Liver (tissue), 9 donors: ENCODE results near the gene LRRK1. TPM values are rescaled to one million over a fixed set of nuclear protein-coding genes. Genes with fewer than 3 reads are reported as not detected.

Experiments
- DNase-seq: peaks from one replicate; pipeline ENCODE4 v3.0.0-alpha.2; 2017; ENCODE audit warnings: low spot score
- H3K27ac ChIP-seq, 2 donors: one replicate each; pipeline ENCODE4 v1.7.0; 2013; ENCODE audit warnings: inconsistent platforms in 2 of 2, low read length in 2 of 2, control low read depth in 1 of 2, low read depth in 1 of 2, mild to moderate bottlenecking in 1 of 2
- H3K27me3 ChIP-seq, 4 donors: one replicate each; pipeline versions ENCODE4 v1.6.1 to v1.7.0; 2013; ENCODE audit warnings: low read length in 3 of 4, inconsistent platforms in 1 of 4, mild to moderate bottlenecking in 1 of 4, moderate library complexity in 1 of 4; ENCODE audit not compliant: control insufficient read depth in 4 of 4, insufficient read depth in 4 of 4
- H3K36me3 ChIP-seq, 4 donors: one replicate each; pipeline versions ENCODE4 v1.6.1 to v1.7.0; 2013; ENCODE audit warnings: low read length in 3 of 4, mild to moderate bottlenecking in 3 of 4, low read depth in 1 of 4, moderate library complexity in 1 of 4; ENCODE audit not compliant: control insufficient read depth in 4 of 4, insufficient read depth in 3 of 4
- H3K4me1 ChIP-seq, 4 donors: one replicate each; pipeline versions ENCODE4 v1.6.1 to v1.7.0; 2013; ENCODE audit warnings: low read length in 3 of 4, mild to moderate bottlenecking in 3 of 4, moderate library complexity in 1 of 4; ENCODE audit not compliant: control insufficient read depth in 4 of 4, insufficient read depth in 4 of 4
- H3K4me3 ChIP-seq, 3 donors: one replicate each; pipeline versions ENCODE4 v1.6.1 to v1.7.0; 2013; ENCODE audit warnings: low read length in 3 of 3, control low read depth in 1 of 3, low read depth in 1 of 3, mild to moderate bottlenecking in 1 of 3
- H3K9ac ChIP-seq, 2 donors: one replicate each; pipeline ENCODE4 v1.7.0; 2013; ENCODE audit warnings: low read length in 2 of 2, mild to moderate bottlenecking in 2 of 2, moderate library complexity in 2 of 2, control low read depth in 1 of 2, low read depth in 1 of 2
- H3K9me3 ChIP-seq, 4 donors: one replicate each; pipeline versions ENCODE4 v1.6.1 to v1.7.0; 2013; ENCODE audit warnings: low read length in 3 of 4; ENCODE audit not compliant: control insufficient read depth in 4 of 4
- ATF3 ChIP-seq: IDR thresholded peaks from 2 replicates; pipeline ENCODE4 v1.6.1; 2016; ENCODE audit warnings: antibody characterized with exemption
- EGR1 ChIP-seq, 2 donors: IDR thresholded peaks; 2 replicates each; pipeline ENCODE4 v1.6.1; 2016 to 2018; ENCODE audit warnings: antibody characterized with exemption in 2 of 2, low read depth in 2 of 2
- FOXA1 ChIP-seq: IDR thresholded peaks from 2 replicates; pipeline ENCODE4 v1.6.1; 2016; ENCODE audit warnings: antibody characterized with exemption
- FOXA2 ChIP-seq: IDR thresholded peaks from 2 replicates; pipeline ENCODE4 v1.6.1; 2016; ENCODE audit warnings: antibody characterized with exemption
- GABPA ChIP-seq, 2 donors: IDR thresholded peaks in 1 of 2; conservative IDR thresholded peaks in 1 of 2; 2 replicates each; pipeline ENCODE4 v1.6.1; 2016; ENCODE audit warnings: antibody characterized with exemption in 2 of 2, mild to moderate bottlenecking in 1 of 2, moderate library complexity in 1 of 2
- HNF4G ChIP-seq: IDR thresholded peaks from 2 replicates; pipeline ENCODE4 v1.6.1; 2016; ENCODE audit warnings: antibody characterized with exemption
- JUND ChIP-seq, 2 donors: IDR thresholded peaks; 2 replicates each; pipeline ENCODE4 v1.6.1; 2016; ENCODE audit warnings: antibody characterized with exemption in 2 of 2
- NR2F2 ChIP-seq: IDR thresholded peaks from 2 replicates; pipeline ENCODE4 v1.6.1; 2016; ENCODE audit warnings: antibody characterized with exemption
- RAD21 ChIP-seq, 2 donors: IDR thresholded peaks; 2 replicates each; pipeline ENCODE4 v1.6.1; 2016; ENCODE audit warnings: antibody characterized with exemption in 2 of 2, mild to moderate bottlenecking in 2 of 2
- REST ChIP-seq: IDR thresholded peaks from 2 replicates; pipeline ENCODE4 v1.6.1; 2016; ENCODE audit warnings: antibody characterized with exemption, mild to moderate bottlenecking
- SP1 ChIP-seq: IDR thresholded peaks from 2 replicates; pipeline ENCODE4 v1.6.1; 2018; ENCODE audit warnings: antibody characterized with exemption, mild to moderate bottlenecking
- TAF1 ChIP-seq: conservative IDR thresholded peaks from 2 replicates; pipeline ENCODE4 v1.6.1; 2016; ENCODE audit warnings: antibody characterized with exemption, mild to moderate bottlenecking
- YY1 ChIP-seq: IDR thresholded peaks from 2 replicates; pipeline ENCODE4 v1.6.1; 2016; ENCODE audit warnings: antibody characterized with exemption, mild to moderate bottlenecking
- WGBS: extraction: QIAGEN DNeasy Blood & Tissue Kit; methylation state at CpG from one replicate; pipeline ENCODE4 v1.1.7; 2013; 5-methylcytosine and 5-hydroxymethylcytosine counted together
- polyA plus RNA-seq, 2 donors: library from polyadenylated mRNA; stranded (reverse) in 1 of 2; unstranded in 1 of 2; fragments of 200-250 nt in 1 of 2; fragments of >200 nt in 1 of 2; fragmentation: Nextera tagmentation in 1 of 2; extraction: Ambion mirVana in 1 of 2; gene quantifications; one replicate each; pipeline versions ENCODE4 v1.2.1 to v1.2.3, GENCODE V29; 2013 to 2015
- total RNA-seq, 2 donors: library from RNA; depleted of rRNA; stranded (reverse); fragments of >200 nt; gene quantifications; one replicate each; pipeline ENCODE4 v1.2.3, GENCODE V29; 2014
- TF ChIP-seq, protein P1 (sequence below): fragments of 150-350 bp; IDR thresholded peaks from 2 replicates; pipeline ENCODE4 v1.5.1; 2017; ENCODE audit warnings: improper control_type of control experiment, low read depth, low read length; ENCODE audit not compliant: missing input control
- TF ChIP-seq, protein P2 (sequence below): IDR thresholded peaks from 2 replicates; pipeline ENCODE4 v1.6.1; 2016; ENCODE audit warnings: antibody characterized with exemption
- donor health status: healthy.
- donor health status: healthy.
- donor health status: healthy.
- donor health status: healthy.
- donor health status: healthy.

The LRRK1 gene
- total and polyA plus RNA-seq, 4 donors, result 1.2 to 4.4 (median 2.7) TPM

DNA sequence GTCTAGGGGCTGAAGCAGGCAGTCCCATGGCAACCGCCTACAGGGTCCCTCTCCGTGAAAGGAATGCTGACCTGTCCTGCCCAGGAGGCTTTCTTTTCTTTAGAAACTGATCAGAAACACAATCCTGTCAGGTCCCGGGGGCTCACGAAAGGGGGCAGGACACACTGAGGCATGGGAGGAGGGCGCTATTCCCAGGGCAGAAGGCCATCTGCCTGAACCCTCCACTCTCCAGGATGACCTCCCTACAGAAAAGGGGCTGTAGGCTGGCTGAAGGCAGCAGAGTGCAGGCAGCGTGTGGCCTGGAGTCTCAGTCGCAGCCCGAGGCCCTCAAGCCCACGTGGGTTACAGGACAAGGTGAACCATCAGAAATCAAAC is 18.4 kb upstream of the LRRK1 start:
- no peaks in the 10 kb centered on the region for H3K9me3 ChIP-seq
- H3K27ac ChIP-seq, result no peak overlapping the region
- H3K4me3 ChIP-seq, result no peak overlapping the region
- H3K9ac ChIP-seq, result no peak overlapping the region
- TF ChIP-seq JUND (IDR thresholded peaks at IDR 0.05) (no peak), EGR1 (IDR thresholded peaks at IDR 0.05; ENCODE audit: low read depth in 2 of 2) (no peak), TAF1 (no peak), SP1 (no peak), NR2F2 (no peak), YY1 (no peak), GABPA (IDR thresholded peaks at IDR 0.05 in 1 of 2, conservative IDR thresholded peaks at IDR 0.05 in 1 of 2) (no peak), HNF4G (no peak), FOXA1 (no peak)
- TF ChIP-seq, protein P1, sequence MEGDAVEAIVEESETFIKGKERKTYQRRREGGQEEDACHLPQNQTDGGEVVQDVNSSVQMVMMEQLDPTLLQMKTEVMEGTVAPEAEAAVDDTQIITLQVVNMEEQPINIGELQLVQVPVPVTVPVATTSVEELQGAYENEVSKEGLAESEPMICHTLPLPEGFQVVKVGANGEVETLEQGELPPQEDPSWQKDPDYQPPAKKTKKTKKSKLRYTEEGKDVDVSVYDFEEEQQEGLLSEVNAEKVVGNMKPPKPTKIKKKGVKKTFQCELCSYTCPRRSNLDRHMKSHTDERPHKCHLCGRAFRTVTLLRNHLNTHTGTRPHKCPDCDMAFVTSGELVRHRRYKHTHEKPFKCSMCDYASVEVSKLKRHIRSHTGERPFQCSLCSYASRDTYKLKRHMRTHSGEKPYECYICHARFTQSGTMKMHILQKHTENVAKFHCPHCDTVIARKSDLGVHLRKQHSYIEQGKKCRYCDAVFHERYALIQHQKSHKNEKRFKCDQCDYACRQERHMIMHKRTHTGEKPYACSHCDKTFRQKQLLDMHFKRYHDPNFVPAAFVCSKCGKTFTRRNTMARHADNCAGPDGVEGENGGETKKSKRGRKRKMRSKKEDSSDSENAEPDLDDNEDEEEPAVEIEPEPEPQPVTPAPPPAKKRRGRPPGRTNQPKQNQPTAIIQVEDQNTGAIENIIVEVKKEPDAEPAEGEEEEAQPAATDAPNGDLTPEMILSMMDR, result no peak
- H3K27me3 ChIP-seq, result no peaks in the 10 kb centered on the region
- DNase-seq, result no peak
- no peaks in the 10 kb centered on the region for H3K4me1 ChIP-seq
- 67% methylated on average over 9 of the region's 9 CpGs for WGBS
- no peaks in the 10 kb centered on the region for H3K36me3 ChIP-seq

- no peaks in the 10 kb centered on the region for H3K4me1 ChIP-seq
- TF ChIP-seq, protein P1, result no peak
- TF ChIP-seq ATF3, result no peak
- TF ChIP-seq FOXA2, result no peak
- TF ChIP-seq, protein P2, sequence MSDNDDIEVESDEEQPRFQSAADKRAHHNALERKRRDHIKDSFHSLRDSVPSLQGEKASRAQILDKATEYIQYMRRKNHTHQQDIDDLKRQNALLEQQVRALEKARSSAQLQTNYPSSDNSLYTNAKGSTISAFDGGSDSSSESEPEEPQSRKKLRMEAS, result no peak
- TF ChIP-seq GABPA (IDR thresholded peaks at IDR 0.05 in 1 of 2, conservative IDR thresholded peaks at IDR 0.05 in 1 of 2), result no peak
- no peak for TF ChIP-seq RAD21 (IDR thresholded peaks at IDR 0.05)
- no peak for TF ChIP-seq JUND (IDR thresholded peaks at IDR 0.05)
- no peaks in the 10 kb centered on the region for H3K27me3 ChIP-seq
- H3K4me3 ChIP-seq, result no peak overlapping the region
- no peak overlapping the region for H3K9ac ChIP-seq
- no peak overlapping the region for H3K27ac ChIP-seq
- no peaks in the 10 kb centered on the region for H3K36me3 ChIP-seq
- WGBS, result 65% methylated on average over 3 of the region's 3 CpGs
- H3K9me3 ChIP-seq, result no peaks in the 10 kb centered on the region
- no peak for DNase-seq
These were observed 17.9 kb upstream of the LRRK1 start for GRCh38 chr15:100901296-100901695.

GRCh38 chr15:100901702-100902435 is 17.3 kb upstream of the LRRK1 start:
- Histone ChIP-seq H3K36me3 (no peaks in the 10 kb centered on the region), H3K9me3 (no peaks in the 10 kb centered on the region), H3K9ac (no peak overlapping the region), H3K4me3 (no peak overlapping the region), H3K27ac (peak overlapping the region; percentile 4 to 59), H3K27me3 (no peaks in the 10 kb centered on the region), H3K4me1 (no peaks in the 10 kb centered on the region)
- WGBS, result 76% methylated on average over 14 of the region's 14 CpGs
- DNase-seq, result no peak
- TF ChIP-seq GABPA (IDR thresholded peaks at IDR 0.05 in 1 of 2, conservative IDR thresholded peaks at IDR 0.05 in 1 of 2) (no peak), SP1 (no peak), EGR1 (IDR thresholded peaks at IDR 0.05; ENCODE audit: low read depth in 2 of 2) (no peak), REST (no peak), ATF3 (no peak)
- TF ChIP-seq, protein P2, result no peak
- TF ChIP-seq, protein P1, result no peak
